NCI-H774 (cell line): ENCODE results near the gene CCL4.
"Not testable (repeated sequence)": the region's sequence is repeated elsewhere in the genome, so short reads cannot be mapped to it uniquely, and the experiment has no call there.

Source experiments
- DNase-seq: peaks from one replicate; lab custom pipeline; 2025; lab: John Stamatoyannopoulos, UW

CCL4 gene

DNA sequence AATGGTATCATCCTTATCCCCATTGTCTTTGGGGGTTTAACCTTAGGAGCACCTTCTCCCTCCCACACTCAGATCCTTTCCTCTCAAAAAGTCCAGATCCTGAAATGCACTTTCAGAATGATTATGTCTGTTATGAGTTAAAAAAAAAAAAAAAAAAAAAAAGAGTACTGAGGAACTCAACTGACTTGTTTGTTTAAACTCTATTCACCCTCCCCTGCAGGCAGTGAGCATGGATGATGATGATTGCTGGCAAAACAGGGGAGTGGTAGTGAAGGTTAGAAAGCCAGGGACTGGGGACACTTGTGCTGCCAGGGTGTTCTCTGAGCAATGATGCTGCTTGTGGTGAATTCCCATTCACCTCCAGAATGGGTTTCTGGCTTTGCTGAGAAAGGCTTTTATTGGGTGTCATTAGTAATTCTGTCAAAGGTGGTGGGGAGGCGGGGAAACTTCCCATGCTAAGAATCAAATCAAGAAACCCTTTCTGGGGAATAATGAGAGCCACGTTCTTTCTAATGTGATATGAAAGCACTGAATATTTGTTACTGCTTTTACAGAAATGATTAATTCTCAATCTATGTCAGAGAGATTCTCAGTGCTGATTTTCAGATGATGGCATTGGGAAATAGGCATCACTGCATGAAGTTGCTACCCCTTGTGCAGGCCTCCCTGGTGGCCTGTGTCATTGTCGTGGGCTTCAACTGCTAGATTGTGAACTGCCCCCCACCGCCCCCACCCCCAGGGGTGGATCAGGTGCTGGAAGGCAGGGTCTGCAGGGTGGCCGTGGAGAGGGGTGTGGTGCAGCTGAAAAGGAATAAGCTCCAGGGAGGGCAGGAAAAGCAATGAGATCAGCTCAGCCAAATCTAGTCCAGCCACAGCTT is 14.1 kb downstream of the CCL4 start:
- no peak for DNase-seq

DNA sequence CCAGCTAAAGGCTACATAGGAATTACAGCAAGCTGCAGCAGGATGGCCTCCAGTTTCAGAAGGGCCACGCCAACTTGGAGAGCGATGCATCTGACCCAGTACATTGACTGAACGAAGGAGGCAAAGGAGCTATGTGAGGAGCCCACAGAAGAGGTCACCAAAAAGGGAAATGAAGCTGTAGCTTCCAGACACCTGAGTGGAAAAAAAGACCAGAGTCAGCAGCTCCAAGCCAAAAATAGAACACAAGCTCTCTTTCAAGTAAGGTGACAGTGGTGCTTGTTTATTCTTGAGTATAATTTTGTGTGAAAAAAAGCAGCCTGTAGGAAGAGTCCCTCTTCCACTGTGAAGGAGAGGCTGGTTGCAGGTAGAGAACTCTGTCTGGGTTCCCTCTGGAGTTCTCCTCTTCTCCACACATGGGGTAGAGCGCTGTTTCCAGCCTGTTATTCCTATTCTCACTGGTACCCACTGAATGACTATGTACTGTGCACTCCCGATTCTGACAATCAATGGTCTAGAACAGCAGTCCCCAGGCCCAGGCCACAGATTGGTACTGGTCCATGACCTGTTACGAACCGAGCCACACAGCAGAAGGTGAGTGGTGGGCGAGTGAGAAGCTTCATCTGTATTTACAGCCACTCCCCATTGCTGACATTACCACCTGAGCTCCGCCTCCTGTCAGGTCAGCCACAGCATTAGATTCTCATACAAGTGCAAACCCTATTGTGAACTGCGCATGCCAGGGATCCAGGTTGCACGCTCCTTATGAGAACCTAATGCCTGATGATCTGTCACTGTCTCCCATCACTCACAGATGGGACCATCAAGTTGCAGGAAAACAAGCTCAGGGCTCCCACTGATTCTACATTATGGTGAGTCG is 15.1 kb downstream of the CCL4 start:
- DNase-seq = no peak

GRCh38 chr17:36120221-36120620 is 16.6 kb downstream of the CCL4 start:
- no peak for DNase-seq

- DNase-seq = not testable (repeated sequence)
Measured at GRCh38 chr17:36121099-36121498, 17.5 kb downstream of the CCL4 start.

DNA sequence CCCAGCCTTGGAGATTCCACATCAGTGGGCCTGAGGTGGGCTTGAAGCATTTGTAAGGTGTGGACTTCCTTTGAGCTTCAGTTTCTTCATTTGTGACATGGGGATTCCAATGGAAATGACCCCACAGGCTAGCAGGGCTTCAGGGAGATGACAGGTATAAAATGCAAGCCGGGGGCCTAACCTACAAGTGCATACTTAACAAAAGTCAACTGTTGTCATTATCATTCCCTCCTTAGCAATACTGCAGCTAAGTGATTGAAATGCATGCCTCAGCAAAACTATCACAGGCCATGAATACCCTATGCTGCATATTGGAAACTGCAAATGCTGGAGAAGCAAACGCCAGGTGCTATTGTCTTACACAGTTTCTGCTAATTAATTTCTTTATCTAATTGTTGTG is 19.8 kb downstream of the CCL4 start:
- no peak for DNase-seq

DNA sequence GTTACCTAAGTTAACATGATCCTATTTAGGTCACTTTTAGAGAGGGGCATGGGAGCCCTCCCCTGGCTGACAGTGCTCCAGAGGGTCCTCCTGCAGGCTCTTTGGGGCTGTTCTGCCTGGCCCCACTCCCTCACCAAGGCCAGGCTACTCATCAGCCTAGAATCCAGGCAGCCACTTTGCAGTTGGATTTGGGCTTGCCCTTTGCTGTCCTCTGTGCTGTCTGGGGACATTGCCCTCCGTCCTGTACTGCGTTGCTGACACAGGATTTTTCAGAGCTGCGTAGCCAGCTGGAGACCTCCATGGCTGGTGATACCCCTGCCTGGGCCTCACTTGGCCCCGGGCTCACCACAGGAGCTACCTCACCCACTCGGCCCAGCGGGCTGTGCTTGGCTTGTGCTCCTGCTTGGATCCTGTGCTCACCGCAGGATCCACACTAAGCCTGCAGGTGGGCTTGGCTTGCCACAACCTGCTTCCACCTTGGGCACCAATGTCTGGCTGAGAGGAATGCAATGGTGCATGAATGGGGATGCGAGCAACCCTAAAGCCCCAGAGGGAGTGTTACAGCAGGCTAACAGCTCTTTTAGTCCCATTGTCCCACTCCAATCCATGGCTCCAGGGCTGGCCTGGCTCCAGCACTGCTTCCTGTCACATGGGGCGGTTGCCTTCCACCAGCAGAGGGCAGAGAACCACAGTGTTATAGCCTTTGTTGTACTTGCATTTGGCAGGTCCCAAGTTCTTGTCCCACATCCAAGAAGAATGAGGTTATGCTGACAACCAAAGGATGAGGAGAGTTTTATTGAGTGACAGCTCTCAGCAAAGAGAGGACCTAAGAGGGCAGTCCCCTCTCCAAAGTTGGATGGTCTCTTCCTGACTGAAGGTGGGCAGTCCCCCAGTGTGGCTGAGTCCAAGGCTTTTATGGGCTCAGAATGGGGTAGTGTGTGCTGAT is 21.5 kb downstream of the CCL4 start:
- no peak for DNase-seq

DNA sequence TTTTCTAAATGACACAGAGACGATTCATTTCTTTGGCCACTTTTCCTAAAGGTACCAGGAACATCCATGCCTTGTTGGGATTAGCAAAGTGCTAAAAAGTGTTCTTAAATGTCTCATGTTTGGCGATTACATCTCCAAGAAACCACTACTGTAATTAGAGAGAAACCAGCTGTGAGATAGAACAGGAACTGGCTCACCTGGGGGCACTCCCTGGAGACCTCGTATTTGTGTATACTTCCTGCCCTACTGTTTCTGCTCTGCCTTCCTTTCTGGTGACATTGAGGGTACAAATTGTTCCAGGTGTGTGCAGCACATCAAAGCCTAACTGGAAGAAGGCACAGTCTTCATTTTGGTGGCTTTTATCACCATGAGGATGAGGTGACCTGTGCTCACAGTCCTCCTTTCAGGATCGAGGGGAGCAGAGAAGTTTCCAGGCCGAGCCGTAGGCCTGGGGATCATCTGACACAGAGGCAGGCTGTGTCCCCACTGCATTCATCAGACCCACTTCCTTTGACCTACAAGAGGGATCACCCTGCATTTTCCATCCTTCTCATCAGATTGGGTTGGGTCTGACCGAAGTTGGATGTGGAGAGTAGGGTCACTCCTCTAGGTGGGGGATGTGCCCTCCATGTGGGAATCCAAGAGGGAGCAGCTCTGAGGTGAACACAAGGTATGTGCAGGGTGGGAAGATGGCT is 23.7 kb downstream of the CCL4 start:
- DNase-seq = no peak

DNA sequence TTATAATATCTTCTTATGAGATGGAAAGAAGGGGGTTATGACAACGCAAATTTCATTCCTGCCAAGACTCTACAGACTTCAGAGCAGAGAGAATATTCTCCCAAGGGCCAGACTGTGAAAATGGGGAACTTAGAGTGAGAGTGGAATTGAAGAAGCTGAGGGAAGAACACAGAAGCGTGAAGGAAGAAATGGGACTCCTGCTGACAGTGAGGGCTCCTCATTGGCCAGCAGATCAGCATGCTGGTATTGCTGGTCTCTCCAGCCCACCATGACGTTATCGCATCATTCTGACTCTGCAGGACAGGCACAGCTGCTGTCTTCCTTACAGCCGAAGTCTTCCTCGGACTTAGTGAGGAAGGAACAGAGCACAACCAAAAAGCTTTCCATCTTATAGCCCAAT is 24.3 kb downstream of the CCL4 start:
- no peak for DNase-seq

GRCh38 chr17:36128411-36128978 is 24.9 kb downstream of the CCL4 start:
- no peak for DNase-seq

DNA sequence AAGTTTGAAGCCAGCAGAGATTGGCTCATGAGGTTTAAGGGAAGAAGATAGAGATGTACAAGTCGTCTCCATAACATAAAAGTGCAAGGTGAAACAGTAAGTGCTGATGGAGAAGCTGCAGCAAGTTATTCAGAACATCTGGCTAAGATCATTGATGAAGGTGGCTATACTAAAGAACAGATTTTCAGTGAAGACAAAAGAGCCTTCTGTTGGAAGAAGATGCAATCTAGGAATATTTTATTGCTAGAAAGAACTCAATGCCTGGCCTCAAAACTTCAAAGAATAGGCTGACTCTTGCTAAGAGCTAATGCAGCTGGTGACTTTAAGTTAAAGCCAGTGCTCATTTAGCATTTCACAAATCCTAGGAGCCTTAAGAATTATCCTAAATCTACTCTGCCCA is 26.0 kb downstream of the CCL4 start:
- no peak for DNase-seq

DNA sequence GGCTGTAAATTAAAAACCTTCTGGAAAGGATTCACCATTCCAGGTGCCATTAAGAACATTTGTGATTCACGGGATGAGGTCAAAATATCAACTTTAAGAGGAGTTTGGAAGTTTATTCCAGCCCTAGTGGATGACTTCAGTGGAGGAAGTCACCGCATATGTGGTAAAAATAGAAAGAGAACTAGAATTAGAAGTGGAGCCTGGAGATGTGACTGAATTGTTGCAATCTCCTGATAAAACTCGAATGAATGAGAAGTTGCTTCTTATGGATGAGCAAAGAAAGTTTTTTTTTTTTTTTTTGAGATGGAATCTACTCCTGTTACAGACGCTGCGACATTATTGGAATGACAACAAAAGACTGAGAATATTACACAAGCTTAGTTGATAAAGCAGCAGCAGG is 26.7 kb downstream of the CCL4 start:
- DNase-seq = no peak

GRCh38 chr17:36131421-36131820 is 27.8 kb downstream of the CCL4 start:
- no peak for DNase-seq

DNA sequence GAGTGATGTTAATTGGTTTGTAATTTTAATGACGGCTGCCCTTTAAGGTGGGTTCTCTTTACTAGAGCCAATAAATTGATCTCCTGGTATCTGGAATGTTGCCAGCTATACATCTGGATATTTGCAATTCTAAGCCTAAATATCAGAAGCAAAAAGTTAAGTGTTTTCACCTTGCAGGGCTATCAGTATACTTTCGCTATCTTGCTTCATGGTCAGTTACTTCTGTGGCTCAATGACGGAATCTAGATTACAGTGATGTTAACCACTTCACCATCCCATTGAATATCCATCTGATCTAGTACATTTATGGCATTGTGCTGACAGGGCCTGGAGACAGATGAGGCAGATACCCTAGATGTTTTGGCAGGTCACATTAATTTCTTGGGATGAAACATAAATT is 28.3 kb downstream of the CCL4 start:
- no peak for DNase-seq

DNA sequence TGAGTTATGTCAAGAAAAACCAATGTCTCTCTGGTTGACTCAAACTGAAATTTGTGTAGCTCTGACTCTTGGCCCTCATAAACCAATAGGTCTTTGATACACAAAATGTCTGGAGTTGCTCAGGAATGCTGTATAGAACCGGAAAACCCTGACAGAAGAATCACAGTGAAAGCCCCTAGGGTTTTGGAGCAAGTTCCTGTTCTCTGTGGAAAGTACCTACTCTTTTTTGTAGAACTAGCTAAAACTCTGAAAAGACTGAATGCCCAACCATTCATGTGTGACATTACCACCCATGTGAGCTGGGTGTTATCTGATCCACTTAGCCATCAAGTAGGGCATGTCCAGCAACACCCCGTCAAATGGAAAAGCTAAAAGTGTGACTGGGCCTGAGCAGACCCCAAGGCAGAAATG is 28.8 kb downstream of the CCL4 start:
- no peak for DNase-seq

DNA sequence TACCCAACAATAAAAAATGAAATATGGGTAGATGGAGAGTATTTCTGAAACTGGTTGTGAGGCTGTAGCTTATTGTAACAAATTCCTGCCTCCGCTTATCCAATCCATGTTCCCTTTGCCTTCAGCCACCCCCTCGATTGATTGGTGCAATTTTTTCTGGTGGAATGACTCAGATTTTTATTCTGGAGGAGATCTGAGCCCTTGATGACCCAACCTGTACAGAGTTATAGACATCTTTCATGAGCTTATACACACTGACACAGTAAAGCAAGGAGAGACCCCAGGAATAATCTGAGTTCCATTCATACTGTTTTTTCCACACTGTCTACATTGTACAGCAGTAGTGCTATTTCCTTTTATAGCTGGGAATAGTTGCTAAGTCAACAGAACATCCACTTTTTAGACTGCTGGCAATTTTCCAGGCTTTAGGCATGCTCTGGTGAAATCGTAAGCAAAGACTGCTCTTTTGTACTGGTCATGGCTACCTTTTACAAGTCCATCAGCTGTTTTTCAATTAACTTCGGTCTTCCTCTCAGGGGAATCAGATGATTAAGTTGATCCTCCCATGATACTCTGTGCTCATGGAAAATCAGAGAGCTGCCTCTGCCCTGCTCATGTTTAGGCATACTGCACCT is 30.1 kb downstream of the CCL4 start:
- DNase-seq = no peak

DNA sequence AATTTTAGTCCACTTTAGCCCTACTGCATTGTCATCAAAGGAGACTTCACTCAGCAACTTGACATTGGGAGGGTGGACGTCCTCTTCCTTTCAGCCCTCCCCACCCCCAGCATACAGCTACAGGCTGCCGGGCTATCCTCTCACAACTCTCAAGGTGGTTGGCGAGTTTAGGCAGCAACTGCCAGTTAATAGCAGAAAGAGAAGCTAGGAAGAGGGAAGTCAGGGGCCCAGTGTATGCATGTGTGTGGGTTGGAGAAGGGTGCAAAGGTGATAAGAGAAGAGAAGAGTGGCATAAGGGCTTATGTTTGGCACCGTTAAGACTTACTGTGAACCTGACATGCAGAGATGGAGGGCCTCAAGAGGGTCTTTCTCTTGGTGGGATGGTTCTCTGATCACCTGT is 31.8 kb downstream of the CCL4 start:
- no peak for DNase-seq

DNA sequence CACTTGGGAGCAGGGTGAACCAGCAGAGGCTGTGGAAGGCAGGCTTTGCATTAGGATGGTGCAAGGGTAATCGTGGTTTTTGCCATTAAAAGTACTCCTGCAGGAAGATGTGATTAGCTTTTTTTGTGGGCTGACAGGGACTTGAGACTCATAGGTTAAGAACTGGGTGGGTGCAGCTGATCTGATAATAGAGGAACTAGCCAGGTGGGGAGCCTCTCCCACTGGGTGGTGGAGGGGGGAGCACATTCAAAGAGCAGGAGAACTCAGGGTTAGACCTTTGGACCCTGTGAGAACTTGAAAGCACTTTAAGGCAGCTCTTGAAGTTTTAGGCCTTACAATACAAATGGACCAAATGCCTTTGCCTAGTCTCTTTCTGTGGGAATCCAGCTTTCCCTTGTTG is 32.4 kb downstream of the CCL4 start:
- DNase-seq = no peak

DNA sequence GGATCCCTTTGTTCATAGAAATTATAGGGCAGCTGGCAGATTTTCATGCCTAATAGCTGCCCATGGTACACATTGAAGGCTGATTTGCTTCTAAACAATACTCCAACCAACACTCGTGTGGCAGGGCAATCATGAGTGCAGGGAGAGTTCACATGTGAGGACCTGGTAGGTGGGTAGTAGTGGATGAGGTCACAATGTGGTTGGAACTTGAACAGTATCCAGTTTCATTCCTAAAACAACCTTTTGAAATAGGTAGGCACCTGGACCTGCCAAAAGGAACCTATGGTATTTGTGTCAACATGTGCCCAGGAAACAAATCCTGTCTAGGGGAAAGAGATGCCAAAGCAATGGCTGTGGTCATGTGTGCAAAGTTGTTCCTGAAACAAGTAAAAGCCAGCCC is 32.8 kb downstream of the CCL4 start:
- no peak for DNase-seq

GRCh38 chr17:36142235-36142634 is 38.6 kb downstream of the CCL4 start:
- no peak for DNase-seq

- no peak for DNase-seq
Measured at GRCh38 chr17:36142806-36143205, 39.2 kb downstream of the CCL4 start.

DNA sequence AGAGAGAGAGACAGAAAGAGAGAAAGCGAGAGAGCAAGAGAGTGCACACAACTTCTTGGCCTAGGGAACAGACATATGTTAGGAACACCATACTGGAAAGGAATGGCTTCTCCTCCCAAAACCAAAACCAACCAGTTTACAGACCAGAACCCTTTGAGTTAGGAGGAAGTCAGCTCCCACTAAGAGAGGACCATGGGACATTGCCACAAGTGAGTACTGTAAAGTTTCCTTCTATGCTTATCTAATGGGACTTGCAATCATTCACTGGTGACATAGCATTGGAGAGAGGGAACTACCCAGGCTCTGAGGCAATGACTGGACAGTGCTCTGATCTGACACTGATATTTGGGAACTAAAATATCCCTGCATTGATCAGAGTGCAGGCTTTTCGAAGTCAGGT is 40.4 kb downstream of the CCL4 start:
- no peak for DNase-seq
